ENCODE data around the gene RNU6-7.

DNA sequence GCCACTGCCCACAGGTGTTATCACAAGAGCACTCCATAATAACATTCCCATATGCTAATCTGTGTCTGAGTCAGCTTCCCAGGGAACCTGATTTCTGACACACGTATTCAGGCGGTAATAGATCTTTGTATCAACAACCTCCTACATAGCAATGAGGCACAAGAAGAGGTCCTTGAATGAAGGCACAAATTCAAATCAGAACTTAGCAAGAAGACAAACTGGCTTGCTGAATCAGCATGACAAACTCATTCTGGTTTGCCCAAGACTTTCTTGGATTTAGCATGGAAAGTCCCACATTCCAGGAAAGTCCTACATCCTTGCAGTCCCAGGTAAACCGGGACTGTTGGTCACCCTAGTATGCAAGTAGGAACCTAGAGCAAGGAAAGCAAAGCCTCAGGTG, 33.9 kb upstream of the RNU6-7 start:
- TF ChIP-seq, protein P1, sequence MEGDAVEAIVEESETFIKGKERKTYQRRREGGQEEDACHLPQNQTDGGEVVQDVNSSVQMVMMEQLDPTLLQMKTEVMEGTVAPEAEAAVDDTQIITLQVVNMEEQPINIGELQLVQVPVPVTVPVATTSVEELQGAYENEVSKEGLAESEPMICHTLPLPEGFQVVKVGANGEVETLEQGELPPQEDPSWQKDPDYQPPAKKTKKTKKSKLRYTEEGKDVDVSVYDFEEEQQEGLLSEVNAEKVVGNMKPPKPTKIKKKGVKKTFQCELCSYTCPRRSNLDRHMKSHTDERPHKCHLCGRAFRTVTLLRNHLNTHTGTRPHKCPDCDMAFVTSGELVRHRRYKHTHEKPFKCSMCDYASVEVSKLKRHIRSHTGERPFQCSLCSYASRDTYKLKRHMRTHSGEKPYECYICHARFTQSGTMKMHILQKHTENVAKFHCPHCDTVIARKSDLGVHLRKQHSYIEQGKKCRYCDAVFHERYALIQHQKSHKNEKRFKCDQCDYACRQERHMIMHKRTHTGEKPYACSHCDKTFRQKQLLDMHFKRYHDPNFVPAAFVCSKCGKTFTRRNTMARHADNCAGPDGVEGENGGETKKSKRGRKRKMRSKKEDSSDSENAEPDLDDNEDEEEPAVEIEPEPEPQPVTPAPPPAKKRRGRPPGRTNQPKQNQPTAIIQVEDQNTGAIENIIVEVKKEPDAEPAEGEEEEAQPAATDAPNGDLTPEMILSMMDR (IDR thresholded peaks at IDR 0.05) = no peak
- no peak for TF ChIP-seq POLR2A (IDR thresholded peaks at IDR 0.05)
